Glutamatergic neuron (in vitro differentiated cells): ENCODE results near the gene CRACR2B. TPM values are rescaled to one million over a fixed set of nuclear protein-coding genes. Genes with fewer than 3 reads are reported as not detected.

Source experiments
- DNase-seq: peaks from one replicate; pipeline ENCODE4 v3.0.0; 2022
- H3K27ac Mint-ChIP-seq: one replicate; pipeline ENCODE4 v1.8.0; 2020; ENCODE audit warnings: mild to moderate bottlenecking, mixed read lengths, inconsistent platforms; ENCODE audit not compliant: unreplicated experiment
- H3K27me3 Mint-ChIP-seq: one replicate; pipeline ENCODE4 v1.8.0; 2020; ENCODE audit warnings: mild to moderate bottlenecking, moderate library complexity, mixed read lengths, inconsistent platforms; ENCODE audit not compliant: unreplicated experiment
- H3K36me3 Mint-ChIP-seq: one replicate; pipeline ENCODE4 v1.8.0; 2020; ENCODE audit warnings: mild to moderate bottlenecking, mixed read lengths, inconsistent platforms; ENCODE audit not compliant: unreplicated experiment
- H3K4me1 Mint-ChIP-seq: one replicate; pipeline ENCODE4 v1.8.0; 2020; ENCODE audit warnings: mild to moderate bottlenecking, low read depth, mixed read lengths, inconsistent platforms; ENCODE audit not compliant: unreplicated experiment
- H3K4me3 Mint-ChIP-seq: one replicate; pipeline ENCODE4 v1.8.0; 2020; ENCODE audit warnings: mild to moderate bottlenecking, mixed read lengths, inconsistent platforms; ENCODE audit not compliant: unreplicated experiment
- H3K9me3 Mint-ChIP-seq: one replicate; pipeline ENCODE4 v1.8.0; 2020; ENCODE audit warnings: mild to moderate bottlenecking, moderate library complexity, mixed read lengths, inconsistent platforms; ENCODE audit not compliant: unreplicated experiment
- total RNA-seq: library from RNA; stranded (reverse); fragmentation: NEBNext Ultra II Directional; extraction: Animal tissue kit (Norgen Biotek cat#: 25700); gene quantifications from one replicate; pipeline ENCODE4 v1.2.1, GENCODE V29; 2021; ENCODE audit not compliant: unreplicated experiment
- TF ChIP-seq, protein P1 (sequence below): fragments of 200-600 bp; sonication (generic); IDR thresholded peaks from one replicate; pipeline ENCODE4 v1.5.0; 2021; ENCODE audit not compliant: partially characterized antibody, unreplicated experiment

CRACR2B gene
- total RNA-seq, 1 donor from 2014 or later, result 19.7 TPM

DNA sequence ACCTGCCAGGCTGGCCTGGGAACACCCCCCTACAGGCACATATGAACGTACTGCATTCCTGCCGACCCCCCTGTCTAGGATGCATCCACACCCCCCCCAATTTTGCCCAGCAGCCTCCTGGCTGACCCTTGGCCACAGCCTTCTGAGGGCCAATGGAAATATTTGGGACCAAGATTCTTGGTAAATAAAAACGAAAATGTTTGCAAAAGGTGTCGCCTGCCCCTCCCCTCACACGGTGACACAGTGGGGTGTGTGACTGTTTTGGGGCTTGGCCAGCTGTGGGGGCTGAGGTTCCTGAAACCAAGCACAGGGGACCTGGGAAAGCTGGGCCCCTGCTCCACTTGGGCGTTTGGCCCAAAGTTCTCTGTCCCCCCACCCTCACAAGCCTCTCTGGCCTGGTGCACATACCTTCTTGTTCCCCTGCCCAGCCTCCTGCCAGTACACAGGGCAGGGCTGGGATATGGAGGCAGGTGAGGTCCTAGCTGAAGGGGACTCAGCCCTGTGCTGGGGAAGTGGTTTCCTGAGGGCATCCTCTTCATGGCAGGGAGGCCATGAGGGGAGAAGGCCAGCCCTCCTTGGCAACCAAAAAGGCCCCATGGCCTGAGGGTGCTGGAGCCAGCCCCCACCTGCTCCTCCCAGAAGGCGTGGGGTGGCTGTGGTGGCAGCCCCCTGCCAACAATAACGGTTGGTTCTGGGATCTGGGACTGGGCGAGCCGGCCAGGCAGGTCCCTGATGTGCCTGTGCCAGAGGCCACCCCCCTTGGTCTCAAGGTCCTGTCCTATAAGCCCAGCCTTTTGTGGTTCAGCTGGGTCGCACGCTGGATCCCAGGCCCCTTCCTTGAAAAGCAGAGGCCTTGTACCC, 2.1 kb upstream of the CRACR2B start:
- Mint-ChIP-seq H3K36me3 (no peaks in the 10 kb centered on the region), H3K27ac (peak overlapping the region; percentile 17), H3K4me3 (no peak overlapping the region), H3K27me3 (peaks cover 13% of the 10 kb centered on the region), H3K4me1 (peaks cover 8% of the 10 kb centered on the region), H3K9me3 (peaks cover 5% of the 10 kb centered on the region)
- TF ChIP-seq, protein P1, sequence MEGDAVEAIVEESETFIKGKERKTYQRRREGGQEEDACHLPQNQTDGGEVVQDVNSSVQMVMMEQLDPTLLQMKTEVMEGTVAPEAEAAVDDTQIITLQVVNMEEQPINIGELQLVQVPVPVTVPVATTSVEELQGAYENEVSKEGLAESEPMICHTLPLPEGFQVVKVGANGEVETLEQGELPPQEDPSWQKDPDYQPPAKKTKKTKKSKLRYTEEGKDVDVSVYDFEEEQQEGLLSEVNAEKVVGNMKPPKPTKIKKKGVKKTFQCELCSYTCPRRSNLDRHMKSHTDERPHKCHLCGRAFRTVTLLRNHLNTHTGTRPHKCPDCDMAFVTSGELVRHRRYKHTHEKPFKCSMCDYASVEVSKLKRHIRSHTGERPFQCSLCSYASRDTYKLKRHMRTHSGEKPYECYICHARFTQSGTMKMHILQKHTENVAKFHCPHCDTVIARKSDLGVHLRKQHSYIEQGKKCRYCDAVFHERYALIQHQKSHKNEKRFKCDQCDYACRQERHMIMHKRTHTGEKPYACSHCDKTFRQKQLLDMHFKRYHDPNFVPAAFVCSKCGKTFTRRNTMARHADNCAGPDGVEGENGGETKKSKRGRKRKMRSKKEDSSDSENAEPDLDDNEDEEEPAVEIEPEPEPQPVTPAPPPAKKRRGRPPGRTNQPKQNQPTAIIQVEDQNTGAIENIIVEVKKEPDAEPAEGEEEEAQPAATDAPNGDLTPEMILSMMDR, result no peak
- no peak for DNase-seq

DNA sequence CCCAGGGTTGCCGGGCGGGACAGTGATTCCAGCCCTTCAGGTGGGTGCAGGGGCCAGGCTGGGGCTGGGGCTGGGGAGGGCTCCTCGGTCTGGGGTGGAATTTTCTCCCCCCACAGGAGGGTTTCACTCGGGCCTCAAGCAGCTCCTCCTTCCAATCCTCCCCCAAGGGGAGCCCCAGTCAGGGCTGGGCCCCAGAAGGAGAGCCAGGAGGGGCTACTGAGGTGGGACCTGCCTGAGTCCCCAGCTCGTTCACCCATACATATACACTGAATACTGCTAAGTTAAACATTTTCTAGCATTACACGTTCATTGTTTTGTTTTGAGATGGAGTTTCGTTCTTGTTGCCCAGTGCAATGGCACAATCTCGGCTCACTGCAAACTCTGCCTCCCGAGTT, 1.5 kb upstream of the CRACR2B start:
- Mint-ChIP-seq H3K9me3 (peaks cover 5% of the 10 kb centered on the region), H3K4me3 (peak overlapping the region; percentile 74), H3K27me3 (peaks cover 14% of the 10 kb centered on the region), H3K4me1 (peaks cover 8% of the 10 kb centered on the region), H3K27ac (no peak overlapping the region), H3K36me3 (no peaks in the 10 kb centered on the region)
- no peak for DNase-seq
- TF ChIP-seq, protein P1, result no peak

DNA sequence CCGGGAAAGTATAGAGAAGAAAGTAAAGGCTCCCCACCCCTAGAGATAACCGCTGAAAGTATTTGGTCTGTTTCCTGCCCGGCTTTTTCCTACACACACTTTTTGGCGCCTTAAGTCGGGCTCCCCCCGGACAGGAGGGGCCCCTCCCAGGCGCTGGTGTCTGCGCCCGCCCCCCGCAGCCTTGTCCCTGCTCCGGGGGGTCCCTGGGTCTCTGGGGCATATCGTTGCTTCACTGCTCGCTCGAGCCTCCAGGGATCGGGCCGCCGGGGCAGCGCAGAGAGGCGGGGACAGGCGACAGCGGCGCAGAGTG, 928 bp upstream of the CRACR2B start:
- Mint-ChIP-seq H3K4me3 (peak overlapping the region; percentile 74), H3K27me3 (peaks cover 17% of the 10 kb centered on the region), H3K27ac (no peak overlapping the region), H3K4me1 (peaks cover 10% of the 10 kb centered on the region), H3K36me3 (no peaks in the 10 kb centered on the region), H3K9me3 (peaks cover 7% of the 10 kb centered on the region)
- no peak for DNase-seq
- TF ChIP-seq, protein P1, result no peak

DNA sequence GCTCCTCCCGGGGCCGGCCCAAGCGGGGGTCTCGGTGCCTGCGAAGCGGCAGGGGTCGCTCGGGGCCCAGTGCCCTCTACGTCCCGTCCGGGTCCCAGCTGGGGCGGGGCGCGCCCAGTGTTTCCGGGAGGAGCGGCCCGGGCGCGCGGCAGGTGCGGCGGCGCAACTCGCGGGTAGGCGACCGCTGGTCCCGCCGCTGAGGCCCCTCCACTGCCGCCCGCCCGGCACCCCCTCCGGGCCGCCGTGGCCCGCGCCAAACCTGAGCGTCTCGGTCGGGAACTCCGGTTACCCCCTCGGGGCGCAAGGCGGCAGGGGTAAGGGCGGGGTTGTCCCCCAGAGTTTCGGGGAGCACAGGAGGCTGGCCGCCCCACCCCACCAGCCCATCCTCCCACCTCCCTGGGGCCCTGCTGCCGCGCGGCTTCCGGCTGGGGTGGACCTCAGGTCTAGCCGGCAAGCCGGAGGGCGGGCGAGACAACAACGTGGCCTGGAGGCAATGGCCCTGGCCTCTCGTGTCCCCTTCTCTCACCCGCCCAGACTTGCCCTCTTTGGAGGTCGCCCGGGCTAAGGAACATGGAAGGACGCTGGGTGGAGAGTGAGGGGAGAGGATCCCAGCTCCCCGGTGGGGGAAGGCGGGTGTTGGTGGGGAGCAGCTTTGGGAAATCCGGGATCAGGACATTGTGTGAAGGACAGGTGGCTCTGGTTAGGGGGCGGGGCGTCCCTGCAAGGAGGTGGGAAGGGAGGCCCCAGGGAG, 398 bp upstream of the CRACR2B start:
- peaks cover 17% of the 10 kb centered on the region for H3K27me3 Mint-ChIP-seq
- H3K36me3 Mint-ChIP-seq, result no peaks in the 10 kb centered on the region
- TF ChIP-seq, protein P1, result no peak
- peak; percentile 53 for DNase-seq
- peak overlapping the region; percentile 71 for H3K4me3 Mint-ChIP-seq
- peaks cover 7% of the 10 kb centered on the region for H3K9me3 Mint-ChIP-seq
- no peak overlapping the region for H3K27ac Mint-ChIP-seq
- H3K4me1 Mint-ChIP-seq, result peaks cover 11% of the 10 kb centered on the region
